DMS 273 treated with DMSO at 0.1 percent for 48 hours (cell line): ENCODE measurements around the gene CARD11.

Source experiments
- DNase-seq: peaks from one replicate; lab custom pipeline; 2025; lab: John Stamatoyannopoulos, UW

Gene CARD11

DNA sequence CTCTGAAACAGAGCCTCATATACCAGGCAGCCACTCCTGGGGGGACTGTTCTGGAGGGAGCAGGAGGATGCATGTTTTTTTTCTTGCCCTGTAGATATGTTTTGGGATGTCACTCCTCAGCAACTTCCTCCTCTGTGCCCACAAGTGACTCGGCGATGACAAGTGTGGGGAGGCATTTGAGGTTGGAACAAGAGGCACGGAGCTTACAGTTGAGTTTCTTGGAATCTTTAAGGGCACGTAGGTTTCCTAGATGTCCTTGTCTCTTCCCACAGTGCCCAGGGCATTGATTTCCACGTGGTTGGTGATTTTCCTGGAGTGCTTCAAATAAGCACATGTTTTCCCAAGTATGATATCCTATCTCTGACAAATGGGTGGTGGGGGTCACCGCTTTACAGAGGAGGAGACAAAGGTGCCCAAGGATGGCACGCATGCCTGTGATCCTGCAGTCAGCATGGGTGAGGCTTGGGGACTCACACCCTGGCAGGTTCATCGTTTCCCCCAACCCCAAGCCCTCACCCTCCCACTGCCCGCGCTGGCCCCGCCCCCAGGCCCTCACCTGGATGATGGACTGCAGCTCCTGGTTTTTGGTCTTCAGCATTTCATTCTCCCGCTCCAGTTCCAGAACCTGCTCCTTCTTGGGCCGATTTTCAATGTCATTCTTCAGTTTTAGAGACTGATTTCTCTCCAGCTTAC is 104.3 kb downstream of the CARD11 start:
- DNase-seq, result no peak

DNA sequence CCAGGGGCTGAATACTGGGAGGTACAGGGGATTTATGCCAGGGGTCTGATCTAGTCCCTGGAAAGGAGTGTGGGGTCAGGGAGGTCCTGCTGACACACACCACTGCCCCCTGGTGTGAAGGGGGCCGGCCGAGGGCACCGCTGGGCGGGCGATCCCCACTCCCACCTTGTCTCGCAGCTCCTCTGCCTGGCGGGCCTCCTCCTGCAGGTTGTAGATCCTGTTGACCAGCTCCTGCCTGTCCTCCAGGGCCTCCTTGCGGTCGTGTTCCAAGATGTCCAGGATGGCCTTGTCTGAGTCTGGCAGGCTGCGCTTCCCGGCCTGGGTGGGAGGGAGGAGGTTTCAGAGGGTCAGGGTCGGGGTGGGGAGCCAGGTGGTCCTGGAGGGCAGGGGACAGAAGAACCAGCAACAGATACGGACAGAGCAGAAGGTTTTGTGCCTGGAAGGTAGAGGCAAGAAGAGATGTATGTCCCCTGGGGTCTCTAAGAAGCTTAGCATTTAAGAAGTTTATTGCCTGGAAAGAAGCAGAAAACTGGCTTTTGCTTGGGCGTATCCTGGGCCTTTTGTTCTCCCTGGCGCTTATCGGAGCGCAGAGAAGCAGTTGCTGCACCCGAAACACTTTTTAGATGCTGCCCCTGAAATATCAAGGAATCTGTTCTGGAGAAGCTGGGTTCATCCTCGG is 105.0 kb downstream of the CARD11 start:
- DNase-seq, result no peak

DNA sequence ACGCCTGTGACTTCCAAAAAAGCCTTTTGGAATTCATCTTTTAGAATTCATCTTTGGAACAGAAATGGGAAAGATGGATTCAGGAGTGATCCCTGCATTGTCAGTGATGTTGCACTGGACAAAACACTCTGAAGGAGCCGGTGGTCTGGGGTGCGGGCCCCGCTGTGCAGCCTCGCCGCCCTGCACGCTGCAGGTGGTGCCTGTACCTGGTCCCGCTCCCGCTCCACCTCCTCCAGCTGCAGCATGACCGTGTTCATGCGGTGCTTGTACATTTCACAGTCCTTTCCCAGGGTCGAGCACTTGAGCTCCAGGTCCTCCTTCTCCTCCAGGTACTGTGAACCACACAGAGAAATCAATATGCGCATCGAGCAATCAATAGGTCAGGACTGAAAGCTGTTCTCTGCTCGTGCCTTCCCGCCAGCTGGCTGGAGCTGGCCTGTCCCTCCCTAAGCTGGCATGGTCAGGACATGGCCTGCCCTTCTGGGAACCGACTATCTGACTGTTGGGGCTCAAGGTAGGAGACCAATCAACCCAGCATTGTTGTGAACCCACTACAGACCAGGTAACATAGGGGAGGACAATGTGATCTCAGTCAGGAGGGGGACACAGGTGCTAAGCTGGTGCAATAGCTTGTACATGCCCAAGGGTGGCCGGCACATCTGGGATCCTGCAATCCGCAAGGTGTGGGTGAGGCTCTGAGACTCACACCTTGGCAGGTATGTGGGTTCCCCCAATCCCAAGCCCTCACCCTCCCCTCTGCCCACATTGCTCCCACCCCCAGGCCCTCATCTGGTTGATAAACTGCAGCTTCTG is 105.8 kb downstream of the CARD11 start:
- no peak for DNase-seq

DNA sequence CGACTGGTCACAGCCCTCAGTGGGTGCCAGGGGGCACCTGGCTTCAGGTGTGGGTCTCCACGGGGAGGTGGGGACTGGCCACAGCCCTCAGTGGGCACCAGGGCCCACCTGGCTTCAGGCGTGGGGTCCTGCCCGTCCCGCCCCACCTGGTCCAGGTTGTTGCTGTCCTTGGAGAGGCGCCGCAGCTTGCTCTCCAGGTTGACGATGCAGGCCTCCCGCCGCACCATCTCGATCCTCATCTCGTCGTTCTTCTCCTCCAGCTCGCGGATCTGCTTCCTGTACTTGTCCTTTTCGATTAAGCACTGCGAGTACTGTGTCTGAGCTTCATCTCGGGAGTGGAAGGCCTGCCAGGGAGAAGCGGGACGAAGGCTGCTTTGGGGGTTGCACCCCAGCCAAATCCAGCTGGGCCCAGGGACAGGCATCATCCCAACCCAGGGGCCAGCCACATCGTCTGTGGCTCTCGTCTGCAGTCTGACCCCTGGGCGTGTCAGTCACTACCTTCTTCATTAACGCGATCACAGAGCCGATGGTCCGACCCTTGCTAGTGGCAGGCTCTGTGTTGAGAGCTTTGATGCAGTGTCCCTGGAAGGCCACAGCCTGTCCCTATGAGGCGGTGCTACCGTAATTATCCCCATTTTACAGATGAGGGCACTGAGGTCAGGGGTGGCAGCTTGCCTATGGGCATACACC is 106.6 kb downstream of the CARD11 start:
- no peak for DNase-seq

DNA sequence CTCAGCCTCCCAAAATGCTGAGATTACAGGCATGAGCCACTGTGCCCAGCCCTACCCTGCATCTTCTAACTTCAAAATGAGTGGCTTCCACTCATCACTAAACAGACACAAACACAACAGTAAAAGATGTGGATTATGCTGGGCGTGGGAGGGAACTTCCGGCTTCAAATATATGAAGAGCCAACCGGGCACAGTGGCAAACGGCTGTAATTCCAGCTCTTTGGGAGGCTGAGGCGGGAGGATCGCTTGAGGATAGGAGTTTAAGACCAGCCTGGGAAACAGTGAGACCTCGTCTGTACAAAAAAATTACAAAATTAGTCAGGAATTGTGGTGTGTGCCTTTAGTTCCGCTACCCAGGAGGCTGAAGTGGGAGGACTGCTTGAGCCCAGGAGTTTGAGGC is 107.4 kb downstream of the CARD11 start:
- DNase-seq, result no peak

DNA sequence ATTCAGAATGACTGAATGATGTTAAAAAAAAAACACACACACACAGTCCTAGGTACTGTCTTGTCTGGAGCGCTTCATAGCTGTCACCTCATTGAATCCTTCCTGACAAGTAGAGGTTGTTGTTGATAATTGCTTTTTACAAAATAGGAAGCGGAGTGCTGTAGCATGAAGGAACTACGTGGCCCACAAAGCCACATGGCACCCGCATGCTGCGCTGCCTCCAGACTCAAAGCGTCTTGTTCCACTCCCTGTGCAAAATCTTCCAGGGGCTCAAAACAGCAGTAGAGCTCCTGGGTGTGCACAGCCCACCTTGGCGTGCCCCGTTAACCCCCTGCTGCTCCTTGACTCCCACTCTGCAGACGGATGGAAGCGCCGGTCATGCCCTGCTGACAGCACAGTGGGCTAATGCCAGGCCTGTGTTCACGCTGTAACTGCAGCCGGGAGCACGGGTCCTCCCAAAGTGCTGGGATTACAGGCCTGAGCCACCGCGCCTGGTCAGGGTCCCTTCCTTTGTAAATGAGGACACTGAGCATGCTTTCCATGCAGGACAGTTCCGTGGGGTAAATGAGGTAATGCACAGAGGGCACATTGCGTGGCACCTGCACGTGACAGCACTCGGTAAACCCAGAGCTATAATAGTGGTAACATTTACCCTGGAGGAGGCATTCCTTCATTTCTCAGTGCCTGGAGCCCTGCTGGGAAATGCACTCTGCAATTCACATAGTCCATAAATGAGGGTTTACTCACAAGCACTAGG is 108.5 kb downstream of the CARD11 start:
- DNase-seq, result no peak

DNA sequence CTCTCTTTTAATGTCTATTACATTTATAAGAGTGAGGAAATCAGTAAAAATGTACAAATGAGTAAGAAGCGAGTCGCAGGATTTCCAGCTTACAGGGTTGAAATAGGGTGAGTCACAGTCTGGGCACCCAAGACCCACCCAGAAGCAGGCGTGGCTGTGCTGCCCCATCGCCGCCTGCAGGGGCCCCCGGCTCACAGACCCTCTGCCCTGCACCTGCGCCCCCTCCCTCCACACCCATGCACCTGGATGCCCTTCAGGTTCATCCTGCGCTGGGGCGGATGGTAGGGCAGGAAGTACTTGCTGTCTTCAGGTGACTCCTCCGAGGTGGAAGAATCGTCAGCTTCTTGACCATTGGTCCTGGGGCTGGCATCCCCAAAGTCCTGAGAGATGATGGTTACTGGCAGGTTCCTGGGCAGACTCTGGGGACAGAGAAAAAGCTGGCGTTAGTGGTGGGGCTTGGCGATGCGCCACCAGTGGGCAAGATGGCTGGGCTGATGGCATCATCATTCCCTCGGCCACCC is 109.4 kb downstream of the CARD11 start:
- DNase-seq, result no peak

DNA sequence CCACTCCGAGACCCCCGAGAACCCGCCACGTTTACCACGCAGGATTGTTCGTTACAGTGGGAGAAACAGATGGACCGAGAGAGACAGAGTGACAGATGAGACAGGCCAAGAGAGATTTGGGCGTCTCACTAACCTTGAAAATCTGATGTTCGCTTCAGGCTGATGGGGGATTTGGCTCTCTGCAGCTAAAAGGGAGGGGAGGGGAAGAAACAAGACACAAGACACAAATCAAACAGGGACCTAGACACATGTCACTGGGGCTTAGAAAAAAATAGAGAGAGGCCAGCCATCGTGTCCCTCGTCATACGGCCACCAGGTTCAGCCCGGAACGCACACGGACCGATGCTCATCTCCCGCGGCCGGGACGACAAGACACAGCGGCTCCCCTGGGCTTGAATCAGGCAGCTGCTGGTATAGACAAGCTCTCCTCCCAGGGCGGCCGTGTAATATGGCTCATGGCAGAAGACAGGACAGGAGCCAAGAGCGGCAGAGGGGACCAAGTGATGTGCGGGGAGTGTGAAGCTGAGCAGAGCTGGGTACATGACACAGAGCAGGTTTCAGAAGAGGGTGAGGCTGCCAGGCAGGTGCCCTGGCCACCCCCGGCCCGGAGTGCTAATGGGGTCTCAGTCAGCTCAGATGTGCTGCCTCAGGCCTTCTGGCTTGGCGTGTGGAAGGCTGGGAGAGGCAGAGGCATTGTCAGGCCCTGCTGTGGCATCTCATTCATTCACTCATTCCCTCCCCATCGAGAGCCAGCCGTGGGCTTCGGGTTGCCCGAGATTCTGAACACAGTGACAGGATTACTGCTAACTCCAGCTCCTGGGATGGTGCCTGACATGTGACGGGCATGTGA is 111.0 kb downstream of the CARD11 start:
- DNase-seq, result no peak

DNA sequence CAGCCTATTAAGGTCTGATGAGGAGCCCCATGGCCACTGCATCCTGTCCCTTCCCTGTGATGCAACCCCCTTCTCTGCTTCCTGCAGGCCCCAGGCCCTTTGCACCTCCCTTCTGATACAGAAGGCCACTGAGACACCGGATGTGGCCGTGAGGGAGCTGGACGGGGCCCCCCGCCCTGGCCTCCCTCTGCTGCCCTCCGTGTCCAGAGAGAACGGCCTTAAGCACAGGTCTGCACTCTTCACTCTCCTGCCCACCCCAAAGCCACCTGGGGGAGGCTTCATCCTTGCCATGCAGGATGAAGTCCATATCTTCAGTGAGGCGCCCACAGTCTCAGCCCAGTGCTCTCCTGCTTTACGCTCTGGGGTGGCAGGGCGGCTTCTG is 112.6 kb downstream of the CARD11 start:
- DNase-seq, result no peak

DNA sequence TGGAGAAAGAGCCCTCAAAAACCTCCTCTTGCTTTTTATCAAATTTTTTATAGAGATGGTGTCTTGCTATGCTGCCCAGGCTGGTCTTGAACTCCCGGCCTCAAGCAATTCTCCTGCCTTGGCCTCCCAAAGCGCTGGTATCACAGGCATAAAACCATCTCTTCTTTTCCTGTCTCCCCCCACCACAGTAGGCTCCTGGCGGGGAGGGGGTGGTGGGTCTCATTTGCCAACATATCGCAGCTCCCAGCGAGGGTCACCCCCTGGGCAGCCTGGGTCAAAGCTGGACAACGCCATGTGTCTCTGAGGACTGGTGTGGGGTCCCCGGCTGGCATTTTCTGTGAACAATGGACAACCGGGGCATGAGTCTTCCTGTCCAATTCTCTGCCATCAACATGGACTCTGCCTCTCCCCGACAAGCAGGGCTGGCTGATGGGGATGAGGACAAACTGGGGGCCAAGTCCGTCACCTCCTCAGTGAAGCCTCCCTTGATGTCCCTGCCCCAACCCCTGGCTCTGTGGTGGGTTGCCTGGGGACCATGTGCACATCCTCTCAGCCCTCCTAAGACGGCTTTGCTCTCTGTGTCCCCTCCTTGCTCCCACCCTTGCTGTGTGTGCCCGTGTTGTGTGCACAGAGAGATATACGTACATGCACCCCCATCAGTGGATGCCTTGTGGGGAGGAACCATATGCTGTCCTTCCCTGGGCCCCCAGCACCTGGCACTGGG is 113.2 kb downstream of the CARD11 start:
- no peak for DNase-seq

DNA sequence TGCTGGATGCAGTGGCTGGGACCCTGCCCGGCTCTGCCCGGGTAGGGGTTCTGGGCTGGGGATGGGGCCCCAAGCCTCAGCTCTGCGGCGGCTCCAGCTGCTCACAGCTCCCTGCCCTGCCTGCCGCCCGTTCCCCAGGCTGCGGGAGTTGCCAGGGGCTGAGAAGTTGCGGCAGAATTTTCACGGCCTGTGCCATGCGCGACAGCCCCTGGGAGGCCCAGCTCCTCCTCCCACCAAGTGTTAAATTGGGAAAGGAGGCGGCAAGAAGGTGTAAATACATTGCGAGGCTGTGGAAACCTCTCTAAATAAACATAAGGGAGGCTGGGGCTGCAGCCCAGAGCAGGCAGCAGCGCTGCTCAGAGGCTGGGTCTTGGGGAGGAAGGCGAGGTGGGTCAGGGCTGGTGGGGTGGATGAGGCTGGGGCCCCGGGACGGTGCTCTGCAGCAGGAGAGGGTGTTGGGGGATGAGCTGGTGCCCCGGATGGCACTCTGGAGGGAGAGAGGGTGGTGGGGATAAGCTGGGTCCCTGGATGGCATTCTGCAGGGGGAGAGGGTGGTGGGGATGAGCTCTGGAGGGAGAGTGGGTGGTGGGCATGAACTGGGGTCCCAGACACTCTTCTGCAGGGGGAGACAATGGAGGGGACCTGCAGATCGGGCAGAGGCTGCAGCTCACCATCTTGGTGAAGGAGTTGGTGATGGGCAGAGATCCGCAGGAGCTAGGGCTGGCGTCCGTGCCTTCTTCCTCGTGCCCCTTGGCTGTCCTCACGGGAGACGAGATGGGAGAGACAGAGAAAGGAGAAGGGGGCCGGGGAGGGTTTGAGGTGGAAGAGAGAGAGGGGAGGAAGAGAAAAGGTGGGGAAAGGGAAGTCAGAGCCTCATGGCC is 114.1 kb downstream of the CARD11 start:
- no peak for DNase-seq

DNA sequence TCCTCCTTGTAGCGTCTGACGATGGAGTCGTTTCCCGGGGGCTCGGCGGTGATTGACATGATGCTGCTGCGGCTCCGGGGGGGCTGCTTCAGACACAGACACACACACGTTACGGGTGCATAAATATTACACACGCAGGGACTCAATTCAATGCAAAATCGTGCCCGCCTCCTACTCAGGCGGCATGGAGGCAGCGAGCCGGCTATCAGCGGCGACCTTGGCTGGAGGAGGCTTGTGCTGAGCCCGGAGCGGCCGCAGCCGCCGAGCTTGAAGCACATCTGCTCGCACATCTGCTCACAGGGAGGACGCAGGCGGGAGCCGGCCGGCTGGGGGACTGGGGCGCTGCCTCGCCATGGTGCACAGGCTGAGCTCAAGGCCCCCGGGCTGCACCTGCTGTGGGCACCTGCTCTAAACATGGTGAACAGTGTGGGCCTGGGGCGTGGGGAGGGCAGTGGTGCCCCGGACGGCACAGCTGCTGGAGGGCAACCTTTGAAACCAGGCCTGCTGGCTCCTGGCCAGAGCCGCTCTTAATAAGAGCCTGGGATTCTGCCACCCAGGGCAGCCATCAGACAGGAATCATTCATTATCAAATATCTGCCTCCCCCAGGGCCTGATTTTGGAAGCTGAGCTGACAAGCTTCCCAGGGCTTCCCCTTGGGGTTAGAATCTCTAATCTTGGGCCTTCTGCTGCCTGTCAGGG is 114.9 kb downstream of the CARD11 start:
- peak; percentile 71 for DNase-seq

DNA sequence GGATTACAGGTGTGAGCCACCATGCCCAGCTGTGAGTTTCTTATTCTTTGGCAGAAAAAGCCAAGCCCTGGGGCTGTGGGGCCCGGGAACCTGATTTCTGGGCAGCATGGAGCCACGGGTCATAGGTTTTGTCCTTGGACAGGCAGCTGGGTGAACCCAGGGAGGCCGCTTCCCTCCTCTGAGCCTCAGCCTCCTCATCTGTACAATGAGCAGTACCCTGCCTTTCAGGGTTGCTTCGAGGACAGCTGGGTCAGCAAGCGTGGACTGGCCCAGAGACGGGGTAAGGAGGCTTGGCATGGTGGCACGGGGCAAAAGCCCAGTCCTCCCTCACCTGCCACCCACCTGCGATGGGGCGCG is 115.4 kb downstream of the CARD11 start:
- no peak for DNase-seq

DNA sequence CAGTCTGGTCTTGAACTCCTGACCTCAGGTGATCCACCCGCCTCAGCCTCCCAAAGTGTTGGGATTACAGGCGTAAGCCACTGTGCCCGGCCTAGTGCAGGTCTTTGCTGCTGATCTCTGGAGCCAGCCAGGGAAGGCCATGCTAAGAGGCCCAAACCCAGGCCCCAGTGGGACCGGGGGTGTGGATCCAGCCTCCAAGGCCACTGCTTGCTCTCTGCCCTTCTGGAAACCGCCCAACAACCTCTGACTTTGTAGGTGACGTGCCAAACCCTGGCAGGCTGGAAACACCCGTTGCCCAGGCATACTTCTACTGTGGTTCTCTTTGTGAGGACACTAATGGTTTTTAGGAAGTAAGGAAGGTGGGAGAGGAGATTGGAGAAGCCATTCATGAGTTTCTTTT is 116.1 kb downstream of the CARD11 start:
- DNase-seq, result no peak

DNA sequence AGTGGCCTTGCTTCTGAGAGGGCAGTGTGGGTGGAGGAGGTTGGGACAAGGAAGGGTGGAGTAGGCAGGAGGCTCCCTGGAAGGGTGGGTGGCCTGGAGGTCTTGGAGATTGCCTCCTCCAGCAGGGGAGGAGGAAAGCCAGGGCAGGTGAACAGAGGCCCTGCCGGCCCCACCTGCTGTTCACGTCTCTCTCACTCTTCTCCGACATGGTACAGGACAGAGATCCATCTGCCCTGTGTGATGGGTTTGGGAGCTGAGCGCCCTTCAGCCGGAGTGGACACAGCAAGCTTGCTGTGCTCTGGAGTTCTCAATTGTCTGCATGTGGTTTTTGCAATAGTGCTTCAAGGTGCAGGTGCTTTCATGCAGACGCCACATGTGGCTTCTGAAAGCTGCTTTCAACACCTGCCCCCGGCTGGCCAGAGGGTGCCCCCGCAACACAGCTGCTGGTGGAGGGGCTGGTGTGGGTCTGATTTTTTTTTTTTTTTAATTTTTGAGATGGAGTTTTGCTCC is 116.7 kb downstream of the CARD11 start:
- no peak for DNase-seq

DNA sequence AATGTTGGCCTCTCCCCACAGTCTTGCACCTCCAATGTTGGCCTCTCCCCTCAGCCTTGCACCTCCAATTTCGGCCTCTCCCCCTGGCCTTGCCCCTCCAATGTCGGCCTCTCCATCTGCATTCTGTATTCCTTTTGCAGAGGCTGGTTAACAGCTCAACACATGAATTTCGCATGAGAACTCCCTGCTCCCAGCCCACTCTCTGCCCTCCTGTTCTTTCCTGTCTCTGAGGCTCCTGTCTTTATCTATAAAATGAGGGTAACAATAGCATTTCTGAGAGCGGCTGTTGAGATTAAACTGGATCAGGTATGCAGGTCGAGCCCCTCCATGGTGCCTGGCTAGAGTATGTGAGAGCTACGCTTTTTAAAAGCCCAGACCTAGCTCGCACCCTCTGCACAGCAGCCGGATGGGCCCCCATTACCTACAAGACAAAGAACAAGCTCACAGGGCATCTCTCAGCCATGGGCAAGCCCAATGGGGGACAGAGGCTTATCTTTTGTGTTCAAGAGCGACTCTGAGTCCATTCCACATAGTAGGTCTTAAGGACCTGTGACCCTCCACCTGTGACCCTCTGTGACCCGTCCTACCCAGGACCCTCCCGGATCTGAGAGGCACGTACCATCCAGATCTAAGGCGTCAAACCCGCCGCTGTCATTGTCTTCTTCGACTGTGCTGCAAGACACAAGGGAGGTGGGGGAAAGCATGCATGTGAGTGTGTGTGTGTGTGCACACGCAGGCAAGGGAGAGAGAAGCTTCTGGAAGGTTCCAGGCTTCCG is 117.4 kb downstream of the CARD11 start:
- no peak for DNase-seq
